GM18507 (cell line): Measurements from ENCODE around the gene DACT3.

Experiments used
- DNase-seq: peaks from one replicate; pipeline ENCODE4 v3.0.0; 2011; ENCODE audit warnings: low read depth; ENCODE audit not compliant: insufficient read length; ENCODE audit errors: extremely low spot score
- FAIRE-seq: peaks from 2 replicates; lab custom pipeline; 2011; peaks lifted over from hg19 to GRCh38; lab: Jason Lieb, UNC

DACT3 gene

GRCh38 chr19:46670813-46671212 is 9.8 kb upstream of the DACT3 start:
- no peak for DNase-seq
- FAIRE-seq, result no peak

GRCh38 chr19:46668662-46669061 is 7.7 kb upstream of the DACT3 start:
- no peak for FAIRE-seq

GRCh38 chr19:46665072-46665471 is 4.1 kb upstream of the DACT3 start:
- FAIRE-seq (no peak), DNase-seq (no peak)

More at GRCh38 chr19:46668662-46669061, 7.7 kb upstream of the DACT3 start:
- no peak for DNase-seq

- DNase-seq (peak; percentile 48), FAIRE-seq (peak; percentile 83)
Measured at GRCh38 chr19:46661735-46662592, 982 bp upstream of the DACT3 start.

- no peak for FAIRE-seq
Measured at GRCh38 chr19:46660551-46661019, 397 bp downstream of the DACT3 start.

GRCh38 chr19:46660008-46660517 is 919 bp downstream of the DACT3 start:
- DNase-seq (no peak), FAIRE-seq (no peak)

More at GRCh38 chr19:46660551-46661019, 397 bp downstream of the DACT3 start:
- no peak for DNase-seq

- no peak for FAIRE-seq
- DNase-seq, result no peak
Measured at GRCh38 chr19:46659151-46660007, 1.6 kb downstream of the DACT3 start.

- DNase-seq (no peak), FAIRE-seq (no peak)
Measured at GRCh38 chr19:46656541-46656940, 4.4 kb downstream of the DACT3 start.

GRCh38 chr19:46654621-46655152 is 6.3 kb downstream of the DACT3 start:
- FAIRE-seq, result no peak
- no peak for DNase-seq

GRCh38 chr19:46650445-46650844 is 10.5 kb downstream of the DACT3 start:
- FAIRE-seq (no peak), DNase-seq (no peak)

- DNase-seq (no peak), FAIRE-seq (no peak)
Measured at GRCh38 chr19:46648961-46649960, 11.7 kb downstream of the DACT3 start.

GRCh38 chr19:46648060-46648960 is 12.7 kb downstream of the DACT3 start:
- DNase-seq, result no peak
- FAIRE-seq, result no peak

GRCh38 chr19:46646402-46646801 is 14.6 kb downstream of the DACT3 start:
- DNase-seq, result no peak

GRCh38 chr19:46644720-46645119 is 16.3 kb downstream of the DACT3 start:
- no peak for FAIRE-seq
- no peak for DNase-seq

More at GRCh38 chr19:46646402-46646801, 14.6 kb downstream of the DACT3 start:
- no peak for FAIRE-seq

- no peak for FAIRE-seq
Measured at GRCh38 chr19:46640656-46641055, 20.3 kb downstream of the DACT3 start.

GRCh38 chr19:46639358-46640182 is 21.4 kb downstream of the DACT3 start:
- FAIRE-seq (no peak), DNase-seq (no peak)

More at GRCh38 chr19:46640656-46641055, 20.3 kb downstream of the DACT3 start:
- DNase-seq, result no peak

- no peak for FAIRE-seq
Measured at GRCh38 chr19:46637224-46637623, 23.8 kb downstream of the DACT3 start.

More at GRCh38 chr19:46637224-46637623, 23.8 kb downstream of the DACT3 start:
- DNase-seq, result no peak
